GM21825 (cell line): ENCODE results near the gene KCNAB2.

Experiments
- ATAC-seq: cut with Tn5 transposase; IDR thresholded peaks from one replicate; pipeline ENCODE4 v1.9.1; 2021; ENCODE audit warnings: mild to moderate bottlenecking, moderate library complexity; ENCODE audit not compliant: unreplicated experiment

The KCNAB2 gene

DNA sequence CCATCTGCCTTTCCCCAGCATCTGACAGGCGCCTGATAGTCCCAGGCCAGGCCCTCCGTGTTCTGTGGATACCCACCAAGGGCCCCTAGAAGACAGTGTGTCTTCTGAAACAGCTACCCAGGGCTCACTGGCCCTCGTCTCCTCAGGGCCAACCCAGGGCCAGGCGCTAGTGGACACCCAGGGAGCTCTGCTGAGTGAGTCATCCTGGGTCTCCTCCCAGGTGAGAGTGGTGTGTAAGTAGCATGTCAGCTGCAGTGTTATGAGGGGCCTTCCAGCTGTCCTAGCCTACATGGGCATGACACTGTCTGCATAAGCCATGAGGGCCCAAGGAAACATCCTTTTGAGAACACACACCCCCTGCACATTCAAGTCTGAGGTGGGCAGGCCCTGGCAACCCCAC, 97.7 kb downstream of the KCNAB2 start:
- no peak for ATAC-seq

- no peak for ATAC-seq
Observed at GRCh38 chr1:6144175-6144574, 98.5 kb downstream of the KCNAB2 start.

- ATAC-seq: no peak
Observed at GRCh38 chr1:6144647-6145395, 99.1 kb downstream of the KCNAB2 start.

DNA sequence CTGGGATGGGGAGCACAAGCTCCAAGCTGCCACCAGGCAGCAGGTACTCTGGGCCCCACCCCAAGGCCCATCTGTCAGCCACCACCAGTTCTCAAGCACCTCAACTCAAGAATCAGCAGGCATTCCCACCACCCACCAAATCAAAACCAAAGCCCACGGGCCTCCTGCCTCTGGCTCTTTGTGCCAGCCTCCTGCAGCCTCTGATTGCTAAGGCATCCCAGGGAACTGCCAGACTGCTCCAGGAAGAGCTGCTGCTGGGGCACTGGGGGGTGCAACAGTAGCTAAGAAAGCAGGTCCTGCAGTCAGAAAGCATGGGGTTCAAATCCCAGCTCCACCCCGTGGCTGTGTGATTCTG, 99.7 kb downstream of the KCNAB2 start:
- ATAC-seq: no peak

DNA sequence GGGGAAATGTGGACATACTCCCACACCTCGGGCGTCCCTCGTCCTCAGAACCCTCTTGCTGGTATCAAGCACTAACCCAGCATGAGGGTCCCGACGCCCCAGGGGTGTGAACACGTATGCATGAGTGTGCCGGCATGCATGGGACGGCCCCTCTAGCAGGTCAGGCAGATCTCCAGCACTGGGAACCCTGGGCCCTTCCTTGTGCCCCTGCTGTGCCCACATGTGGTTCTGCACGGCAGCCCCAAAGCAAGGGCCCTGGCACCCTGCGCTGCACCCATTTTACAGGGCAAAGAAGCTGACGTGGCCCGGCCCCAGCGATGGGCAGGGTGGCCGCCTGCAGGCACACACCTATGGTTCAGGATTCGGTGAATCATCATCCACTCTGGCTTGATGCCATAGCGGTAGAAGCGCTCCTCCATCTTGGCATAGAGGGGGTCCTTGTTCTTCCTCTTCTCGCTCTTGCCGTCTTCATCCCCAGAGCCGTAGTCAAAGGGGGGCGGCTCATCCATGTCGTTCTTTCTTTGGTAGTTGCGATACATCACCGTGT, 100.2 kb downstream of the KCNAB2 start:
- ATAC-seq: no peak

GRCh38 chr1:6148497-6149241, 103.0 kb downstream of the KCNAB2 start:
- no peak for ATAC-seq

- ATAC-seq: no peak
Observed at GRCh38 chr1:6149597-6149996, 103.9 kb downstream of the KCNAB2 start.

- no peak for ATAC-seq
Observed at GRCh38 chr1:6150006-6150938, 104.6 kb downstream of the KCNAB2 start.
